Right atrium auricular region (tissue), 2 donors: ENCODE results near the gene ST6GAL1. TPM values are rescaled to one million over a fixed set of nuclear protein-coding genes. Genes with fewer than 3 reads are reported as not detected.
A peak's percentile ranks its signal among the peaks of the same experiment; 100 is the strongest.

Experiments
- DNase-seq: peaks from one replicate; pipeline ENCODE4 v3.0.0-alpha.2; 2019; ENCODE audit warnings: low spot score
- H3K27ac ChIP-seq, 2 donors: fragments of 200-600 bp; sonication (generic); 1 replicate in 1 of 2; 2 replicates in 1 of 2; pipeline ENCODE4 v1.5.1; 2016 to 2019
- H3K27me3 ChIP-seq, 2 donors: fragments of 200-600 bp; sonication (generic); one replicate each; pipeline versions ENCODE4 v1.5.1 to v1.6.0; 2017 to 2019
- H3K36me3 ChIP-seq: fragments of 200-600 bp; sonication (generic); one replicate; pipeline ENCODE4 v1.5.1; 2016
- H3K4me1 ChIP-seq, 2 donors: fragments of 200-600 bp; sonication (generic); one replicate each; pipeline versions ENCODE4 v1.5.1 to v1.6.0; 2017 to 2019
- H3K4me3 ChIP-seq, 2 donors: fragments of 200-600 bp; sonication (generic); 1 replicate in 1 of 2; 2 replicates in 1 of 2; pipeline ENCODE4 v1.5.1; 2017 to 2019; ENCODE audit warnings: mild to moderate bottlenecking in 1 of 2, moderate library complexity in 1 of 2
- H3K9me3 ChIP-seq, 2 donors: fragments of 200-600 bp; sonication (generic); one replicate each; pipeline ENCODE4 v1.5.1; 2019
- CTCF ChIP-seq, 2 donors: fragments of 200-600 bp; sonication (generic); IDR thresholded peaks; one replicate each; pipeline ENCODE4 v1.5.1; 2019; ENCODE audit warnings: antibody characterized with exemption in 2 of 2
- total RNA-seq, 2 donors: library from RNA; depleted of rRNA; stranded (reverse); fragments of >200 nt; gene quantifications; one replicate each; pipeline ENCODE4 v1.1.0, GENCODE V29; 2016

Gene ST6GAL1
- total RNA-seq, 2 donors from 2014 or later = 55.1 to 94.3 TPM

DNA sequence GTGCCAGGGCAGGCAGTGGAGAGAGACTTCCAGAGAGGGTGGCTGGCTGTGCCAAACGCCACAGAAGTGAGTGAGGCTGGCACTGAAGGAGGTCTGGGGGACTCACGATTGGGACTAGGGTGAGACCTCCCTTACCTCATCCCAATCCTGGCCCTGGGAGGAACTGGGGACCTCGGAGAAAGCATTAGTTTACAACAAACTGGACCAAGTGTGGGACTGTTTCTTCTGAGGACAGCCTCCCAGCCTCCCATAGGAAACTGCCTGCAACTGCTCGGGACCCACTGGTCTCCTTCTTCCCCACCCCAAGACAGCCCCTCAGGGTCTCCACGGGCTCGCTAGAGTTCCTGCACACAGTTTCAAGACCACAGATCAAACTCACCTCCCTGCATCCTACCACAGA, 45.4 kb downstream of the ST6GAL1 start:
- TF ChIP-seq CTCF (IDR thresholded peaks at IDR 0.05) = no peak
- no peak for DNase-seq
- H3K27ac ChIP-seq = peak overlapping the region; percentile 82
- H3K36me3 ChIP-seq = peaks cover 8% of the 10 kb centered on the region
- no peaks in the 10 kb centered on the region for H3K9me3 ChIP-seq
- H3K4me3 ChIP-seq = no peak overlapping the region
- H3K27me3 ChIP-seq = no peaks in the 10 kb centered on the region
- peaks cover 0 to 71% of the 10 kb centered on the region in 2 donors for H3K4me1 ChIP-seq

DNA sequence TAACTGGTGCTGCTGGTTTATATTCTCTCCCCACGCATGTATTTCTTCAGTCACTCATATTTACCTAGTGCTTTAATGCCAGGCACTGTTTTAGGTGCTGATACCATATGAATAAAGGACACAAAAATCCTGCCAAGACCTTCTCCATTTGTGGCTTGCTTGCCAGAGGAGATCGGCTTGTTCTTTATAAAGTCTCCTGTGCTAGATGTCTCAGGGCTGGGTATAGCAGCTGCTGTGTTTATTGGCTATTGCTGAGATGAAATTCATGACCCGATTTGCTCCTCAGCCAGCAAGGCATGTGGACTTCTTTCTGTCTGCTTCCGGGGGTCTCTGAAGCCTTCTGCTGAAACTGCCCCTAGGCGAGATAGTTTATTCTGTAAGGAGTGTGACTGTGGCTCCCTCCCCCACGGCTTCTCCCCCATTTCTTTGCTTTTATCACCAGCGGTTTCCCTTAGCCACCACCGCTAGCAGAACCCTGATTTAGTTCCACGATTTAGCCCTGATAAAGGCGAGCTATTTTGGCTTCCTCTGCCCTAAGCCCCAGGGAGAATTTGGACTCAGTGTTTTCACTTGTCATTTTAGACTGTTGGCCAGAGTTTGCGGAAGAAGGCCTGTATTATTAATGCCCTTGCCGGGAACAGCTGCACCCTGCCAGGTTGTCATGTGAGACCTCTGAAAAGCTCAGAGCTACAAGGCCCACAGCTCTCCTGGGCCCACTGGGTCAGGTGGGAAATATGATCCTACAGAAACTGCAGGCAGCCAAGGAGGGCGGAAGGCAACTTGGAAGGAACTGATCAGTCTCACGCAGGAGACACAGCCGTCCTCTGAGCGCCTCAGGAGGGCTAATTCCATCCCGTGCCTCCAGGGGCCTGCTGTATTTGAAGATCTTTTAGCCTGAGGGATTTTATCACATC, 46.8 kb downstream of the ST6GAL1 start:
- Histone ChIP-seq H3K27ac (peak overlapping the region; percentile 82), H3K27me3 (no peaks in the 10 kb centered on the region), H3K4me3 (peak overlapping the region in 1 of 2 donors; percentile 28), H3K36me3 (peaks cover 15% of the 10 kb centered on the region), H3K4me1 (peaks cover 0 to 60% of the 10 kb centered on the region in 2 donors), H3K9me3 (no peaks in the 10 kb centered on the region)
- no peak for TF ChIP-seq CTCF (IDR thresholded peaks at IDR 0.05)
- peak; percentile 83 for DNase-seq

DNA sequence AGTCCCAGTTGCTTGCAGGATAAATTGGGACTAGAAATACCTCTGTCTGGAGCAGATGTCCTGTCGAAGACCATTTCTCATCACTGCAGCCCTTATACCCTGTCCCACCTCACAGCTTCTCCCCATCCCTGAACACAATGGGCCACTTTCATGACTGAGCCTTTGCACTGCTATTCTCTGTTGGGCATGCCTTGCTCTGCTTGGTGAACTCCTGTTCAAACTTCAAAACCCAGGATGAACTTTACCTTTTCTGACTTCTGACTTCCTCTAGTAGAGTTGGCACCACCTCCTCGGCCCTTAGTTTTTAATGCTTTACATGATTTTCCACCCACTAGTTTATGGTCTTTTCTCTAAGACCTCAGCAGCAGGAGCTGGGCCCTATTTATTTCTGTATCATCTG, 48.4 kb downstream of the ST6GAL1 start:
- Histone ChIP-seq H3K4me1 (peaks cover 0 to 62% of the 10 kb centered on the region in 2 donors), H3K27ac (peak overlapping the region; percentile 82), H3K9me3 (no peaks in the 10 kb centered on the region), H3K27me3 (no peaks in the 10 kb centered on the region), H3K36me3 (peaks cover 17% of the 10 kb centered on the region), H3K4me3 (no peak overlapping the region)
- TF ChIP-seq CTCF (IDR thresholded peaks at IDR 0.05) = no peak
- no peak for DNase-seq

GRCh38 chr3:186979852-186980251, 49.5 kb downstream of the ST6GAL1 start:
- Histone ChIP-seq H3K4me1 (peaks cover 0 to 62% of the 10 kb centered on the region in 2 donors), H3K27me3 (no peaks in the 10 kb centered on the region), H3K9me3 (no peaks in the 10 kb centered on the region), H3K4me3 (no peak overlapping the region), H3K36me3 (peaks cover 17% of the 10 kb centered on the region), H3K27ac (peak overlapping the region in 1 of 2 donors; percentile 82)
- no peak for DNase-seq
- TF ChIP-seq CTCF (IDR thresholded peaks at IDR 0.05) = no peak

DNA sequence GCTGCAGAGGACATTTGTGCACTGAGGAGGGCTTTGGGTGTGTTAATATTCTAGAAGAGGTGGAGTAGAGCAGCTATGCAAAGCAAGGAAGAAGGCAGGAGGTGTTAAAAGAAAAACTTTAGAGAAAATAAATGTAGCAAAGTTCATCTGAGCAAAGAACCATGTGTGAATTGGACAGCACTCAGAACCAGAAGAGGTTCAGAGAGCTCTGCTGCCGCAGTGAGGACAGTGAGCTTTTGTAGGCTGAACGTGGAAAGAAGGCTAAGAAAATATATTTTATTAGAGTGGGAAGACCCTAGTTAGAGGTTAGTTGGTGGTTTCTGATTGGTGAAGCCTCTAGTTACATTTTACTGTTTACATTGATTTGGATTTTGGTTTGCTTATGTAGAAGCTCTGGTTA, 50.7 kb downstream of the ST6GAL1 start:
- peaks cover 0 to 54% of the 10 kb centered on the region in 2 donors for H3K4me1 ChIP-seq
- peak in 1 of 2 donors; percentile 35 for TF ChIP-seq CTCF (IDR thresholded peaks at IDR 0.05)
- peaks cover 17% of the 10 kb centered on the region for H3K36me3 ChIP-seq
- H3K9me3 ChIP-seq = no peaks in the 10 kb centered on the region
- no peak overlapping the region for H3K27ac ChIP-seq
- H3K4me3 ChIP-seq = no peak overlapping the region
- no peak for DNase-seq
- no peaks in the 10 kb centered on the region for H3K27me3 ChIP-seq
